GM12865 (cell line): ENCODE data around the gene RHEBL1.
A peak's percentile ranks its signal among the peaks of the same experiment; 100 is the strongest.

Source experiments
- DNase-seq: peaks from one replicate; pipeline ENCODE4 v3.0.0; 2010; ENCODE audit warnings: low read depth
- H3K4me3 ChIP-seq: 2 replicates; pipeline ENCODE4 v1.5.1; 2011; ENCODE audit warnings: mild to moderate bottlenecking, low read depth, low read length, control low read depth
- CTCF ChIP-seq: IDR thresholded peaks from 2 replicates; pipeline ENCODE4 v1.5.1; 2011; ENCODE audit warnings: low read length, control low read depth, low read depth, inconsistent platforms; ENCODE audit not compliant: insufficient read depth; ENCODE audit errors: missing control alignments

Gene RHEBL1

GRCh38 chr12:49094160-49094974 is 24.6 kb upstream of the RHEBL1 start, which contains the start of gene DHH:
TSS of gene DHH (minus strand) at chr12:49094801. CDS start at chr12:49094512, 289 bp downstream.
- no peak within 1 kb of the TSS for H3K4me3 ChIP-seq
- DNase-seq: no peak
- TF ChIP-seq CTCF: no peak

- no peak for DNase-seq
- TF ChIP-seq CTCF: no peak
- H3K4me3 ChIP-seq: no peak overlapping the region
These were observed 24.0 kb upstream of the RHEBL1 start for GRCh38 chr12:49093792-49094159.

- no peak for TF ChIP-seq CTCF
- DNase-seq: no peak
- H3K4me3 ChIP-seq: no peak overlapping the region
These were observed 23.1 kb upstream of the RHEBL1 start for GRCh38 chr12:49092816-49093406.

GRCh38 chr12:49092086-49092815 is 22.5 kb upstream of the RHEBL1 start:
- H3K4me3 ChIP-seq: no peak overlapping the region
- peak; percentile 46 for TF ChIP-seq CTCF
- peak; percentile 56 for DNase-seq

GRCh38 chr12:49091836-49092085 is 22.0 kb upstream of the RHEBL1 start:
- no peak overlapping the region for H3K4me3 ChIP-seq
- no peak for DNase-seq
- no peak for TF ChIP-seq CTCF

- TF ChIP-seq CTCF: no peak
- H3K4me3 ChIP-seq: no peak overlapping the region
- DNase-seq: no peak
These were observed 21.5 kb upstream of the RHEBL1 start for GRCh38 chr12:49091056-49091835.
